ENCODE data around the gene NRXN3.

GRCh38 chr14:78840898-78841297 is 670.7 kb downstream of the NRXN3 start:
- TF ChIP-seq SIN3B (IDR thresholded peaks at IDR 0.05; ENCODE audit: low read length) (no peak), RELA (CRISPR knock-in tag; IDR thresholded peaks at IDR 0.05) (no peak), RFX5 (IDR thresholded peaks at IDR 0.05; ENCODE audit: low read depth, low read length) (no peak), RXRB (CRISPR knock-in tag; IDR thresholded peaks at IDR 0.05; ENCODE audit: borderline replicate concordance) (no peak)

Data from HepG2 (cell line).